MM.1S (cell line): Measurements from ENCODE around the gene PSMD11.

Experiments used
- DNase-seq: peaks from one replicate; pipeline ENCODE4 v3.0.0-alpha.2; 2015
- H2AFZ ChIP-seq: fragments of 300-600 bp; sonication (generic); 2 replicates; pipeline ENCODE4 v1.6.0; 2016; ENCODE audit warnings: antibody characterized with exemption, low read length
- H3F3A ChIP-seq: fragments of 300-600 bp; sonication (generic); 2 replicates; pipeline ENCODE4 v1.6.1; 2016; ENCODE audit warnings: mild to moderate bottlenecking, antibody characterized with exemption, low read length, moderate library complexity, mixed read lengths; ENCODE audit not compliant: insufficient read depth
- H3K27ac ChIP-seq: fragments of 300-600 bp; sonication (generic); 2 replicates; pipeline ENCODE4 v1.5.1; 2016; ENCODE audit warnings: mild to moderate bottlenecking, low read length
- H3K27me3 ChIP-seq: fragments of 300-600 bp; sonication (generic); replicated peaks from 2 replicates; pipeline ENCODE4 v1.6.0; 2016; ENCODE audit warnings: low read length; ENCODE audit not compliant: insufficient read depth
- H3K36me3 ChIP-seq: fragments of 300-600 bp; sonication (generic); replicated peaks from 2 replicates; pipeline ENCODE4 v1.6.1; 2016; ENCODE audit warnings: mild to moderate bottlenecking, low read length, mixed read lengths; ENCODE audit not compliant: insufficient read depth
- H3K4me1 ChIP-seq: fragments of 300-600 bp; sonication (generic); 2 replicates; pipeline ENCODE4 v1.6.1; 2016; ENCODE audit warnings: low read length, mixed read lengths
- H3K4me2 ChIP-seq: fragments of 300-600 bp; sonication (generic); 2 replicates; pipeline ENCODE4 v1.6.0; 2016; ENCODE audit warnings: low read depth, low read length
- H3K4me3 ChIP-seq: fragments of 300-600 bp; sonication (generic); 2 replicates; pipeline ENCODE4 v1.5.1; 2016; ENCODE audit warnings: low read length, mixed read lengths
- H3K79me2 ChIP-seq: fragments of 300-600 bp; sonication (generic); 2 replicates; pipeline ENCODE4 v1.6.1; 2016; ENCODE audit warnings: mixed run types, low read length, mixed read lengths
- H3K9ac ChIP-seq: fragments of 300-600 bp; sonication (generic); 2 replicates; pipeline ENCODE4 v1.6.1; 2016; ENCODE audit warnings: low read length, mixed read lengths
- H3K9me2 ChIP-seq: fragments of 300-600 bp; sonication (generic); replicated peaks from 2 replicates; pipeline ENCODE4 v1.6.1; 2016; ENCODE audit warnings: mild to moderate bottlenecking, low read length, mixed read lengths; ENCODE audit not compliant: insufficient read depth
- H3K9me3 ChIP-seq: fragments of 300-600 bp; sonication (generic); replicated peaks from 2 replicates; pipeline ENCODE4 v1.6.1; 2016; ENCODE audit warnings: mild to moderate bottlenecking, low read length, mixed read lengths; ENCODE audit not compliant: insufficient read depth
- H4K20me1 ChIP-seq: fragments of 300-600 bp; sonication (generic); 2 replicates; pipeline ENCODE4 v1.6.1; 2016; ENCODE audit warnings: mild to moderate bottlenecking, low read length, moderate library complexity, mixed read lengths; ENCODE audit not compliant: insufficient read depth
- EZH2 ChIP-seq: fragments of 300-600 bp; sonication (generic); optimal IDR thresholded peaks from 2 replicates; pipeline ENCODE3; 2017; ENCODE audit warnings: low read depth, mild to moderate bottlenecking, antibody characterized with exemption, low read length, mixed read lengths
- EZH2phosphoT487 ChIP-seq: fragments of 300-600 bp; sonication (generic); IDR thresholded peaks from 2 replicates; pipeline ENCODE4 v1.6.1; 2018; ENCODE audit warnings: antibody characterized with exemption, low read length
- TF ChIP-seq, protein P1 (sequence below): fragments of 300-600 bp; sonication (generic); IDR thresholded peaks from 2 replicates; pipeline ENCODE4 v1.5.1; 2016; ENCODE audit warnings: antibody characterized with exemption, low read length, mixed read lengths

Gene PSMD11

DNA sequence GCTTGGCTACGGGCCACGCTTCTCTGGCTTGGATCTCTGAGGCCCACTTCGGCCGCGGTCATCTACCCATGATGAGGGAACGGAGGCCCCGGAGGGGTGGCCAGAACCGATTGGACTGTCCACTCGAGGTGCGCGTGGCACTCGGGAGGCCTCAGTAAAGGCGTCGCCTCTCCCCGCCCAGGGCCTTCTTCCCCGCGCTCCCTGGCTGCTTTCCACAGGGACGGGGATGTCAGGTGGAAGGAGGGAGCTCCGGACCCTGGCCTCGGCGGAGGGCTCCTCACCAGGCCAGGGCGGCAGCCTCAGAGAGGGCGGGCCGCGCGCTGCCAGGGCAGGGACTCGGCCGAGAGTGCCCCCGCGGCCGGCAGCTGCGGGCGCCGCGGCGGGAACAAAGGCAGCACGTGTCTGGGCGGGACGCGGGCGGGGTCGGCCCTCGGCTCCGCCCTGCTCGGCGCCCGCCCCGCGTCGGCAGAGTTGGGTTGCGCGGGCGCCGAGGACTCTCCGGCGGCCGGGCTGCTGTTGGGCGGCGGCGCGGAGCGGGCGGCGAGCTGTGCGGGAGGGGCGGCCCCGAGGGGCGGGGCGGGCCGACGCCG, 41.9 kb downstream of the PSMD11 start:
- TF ChIP-seq EZH2 = no peak
- no peak overlapping the region for H3K9ac ChIP-seq
- no peaks in the 10 kb centered on the region for H3K9me2 ChIP-seq
- no peaks in the 10 kb centered on the region for H3K79me2 ChIP-seq
- H3K27ac ChIP-seq = no peak overlapping the region
- DNase-seq = peak; percentile 77
- H4K20me1 ChIP-seq = no peaks in the 10 kb centered on the region
- H3K4me2 ChIP-seq = peak overlapping the region; percentile 46; the same call in 1 of the 2 replicates
- H3K4me3 ChIP-seq = peak overlapping the region; percentile 41; the same call in 1 of the 2 replicates
- H3K4me1 ChIP-seq = peaks cover 33% of the 10 kb centered on the region
- H3K27me3 ChIP-seq = no peaks in the 10 kb centered on the region
- no peak overlapping the region for H2AFZ ChIP-seq
- no peaks in the 10 kb centered on the region for H3K36me3 ChIP-seq
- H3F3A ChIP-seq = peaks cover 41% of the 10 kb centered on the region
- no peaks in the 10 kb centered on the region for H3K9me3 ChIP-seq

DNA sequence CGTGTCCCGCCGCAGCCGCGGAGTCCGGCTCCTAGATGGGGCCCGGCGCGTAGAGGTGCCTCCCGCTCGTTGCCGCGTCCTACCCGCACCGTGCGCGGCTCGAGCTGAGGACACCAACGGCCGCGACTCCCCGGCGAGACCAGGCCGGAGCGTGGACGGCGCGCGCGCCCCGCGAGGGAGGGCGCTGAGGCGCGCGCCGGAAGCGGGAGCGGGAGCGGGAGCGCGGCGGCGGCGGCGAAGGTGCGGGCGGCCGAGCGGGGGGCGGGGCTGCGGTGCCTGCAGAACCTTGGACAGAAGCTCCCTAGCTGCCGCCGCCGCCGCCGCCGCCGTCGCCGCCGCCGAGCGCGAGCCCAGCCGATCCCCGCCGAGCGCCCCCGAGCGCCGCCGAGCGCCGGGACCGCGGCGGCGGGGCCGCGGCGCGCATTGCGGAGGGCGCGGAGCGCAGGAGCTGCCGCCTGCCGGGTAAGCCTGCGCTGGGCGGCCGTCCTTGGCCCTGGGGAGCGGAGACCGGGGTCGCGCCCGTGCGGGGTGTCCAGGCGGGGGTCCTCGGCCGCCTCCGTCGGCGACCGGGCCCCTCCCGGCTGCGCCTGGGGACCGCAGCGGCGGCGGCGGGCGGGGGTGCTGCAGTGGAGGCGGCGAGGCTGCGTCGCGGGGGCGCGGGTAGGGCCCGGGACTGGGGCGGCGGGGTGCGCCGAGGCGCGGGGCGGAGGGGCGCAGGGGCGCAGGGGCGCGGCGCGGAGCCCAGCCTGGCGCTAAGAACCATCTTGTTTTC, 42.6 kb downstream of the PSMD11 start, which contains the start of gene CDK5R1:
Gene CDK5R1, plus strand, starts transcription at position 293 of the 772 bp plus-strand sequence. CDS start 628 bp downstream, outside the sequence.
- peak within 1 kb of the TSS; percentile 81; the same call in 1 of the 2 replicates for H3K4me2 ChIP-seq
- H3K79me2 ChIP-seq = no peaks in the 10 kb centered on the region
- no peak within 1 kb of the TSS for H3K27ac ChIP-seq
- H3F3A ChIP-seq = peaks cover 34% of the 10 kb centered on the region
- no peaks in the 10 kb centered on the region for H3K9me3 ChIP-seq
- peak; percentile 79 for DNase-seq
- H3K4me1 ChIP-seq = peaks cover 26% of the 10 kb centered on the region
- H3K9ac ChIP-seq = no peak within 1 kb of the TSS
- H3K9me2 ChIP-seq = no peaks in the 10 kb centered on the region
- no peaks in the 10 kb centered on the region for H3K36me3 ChIP-seq
- H2AFZ ChIP-seq = no peak within 1 kb of the TSS
- peak within 1 kb of the TSS; percentile 52; the same call in 1 of the 2 replicates for H3K4me3 ChIP-seq
- TF ChIP-seq, protein P1, sequence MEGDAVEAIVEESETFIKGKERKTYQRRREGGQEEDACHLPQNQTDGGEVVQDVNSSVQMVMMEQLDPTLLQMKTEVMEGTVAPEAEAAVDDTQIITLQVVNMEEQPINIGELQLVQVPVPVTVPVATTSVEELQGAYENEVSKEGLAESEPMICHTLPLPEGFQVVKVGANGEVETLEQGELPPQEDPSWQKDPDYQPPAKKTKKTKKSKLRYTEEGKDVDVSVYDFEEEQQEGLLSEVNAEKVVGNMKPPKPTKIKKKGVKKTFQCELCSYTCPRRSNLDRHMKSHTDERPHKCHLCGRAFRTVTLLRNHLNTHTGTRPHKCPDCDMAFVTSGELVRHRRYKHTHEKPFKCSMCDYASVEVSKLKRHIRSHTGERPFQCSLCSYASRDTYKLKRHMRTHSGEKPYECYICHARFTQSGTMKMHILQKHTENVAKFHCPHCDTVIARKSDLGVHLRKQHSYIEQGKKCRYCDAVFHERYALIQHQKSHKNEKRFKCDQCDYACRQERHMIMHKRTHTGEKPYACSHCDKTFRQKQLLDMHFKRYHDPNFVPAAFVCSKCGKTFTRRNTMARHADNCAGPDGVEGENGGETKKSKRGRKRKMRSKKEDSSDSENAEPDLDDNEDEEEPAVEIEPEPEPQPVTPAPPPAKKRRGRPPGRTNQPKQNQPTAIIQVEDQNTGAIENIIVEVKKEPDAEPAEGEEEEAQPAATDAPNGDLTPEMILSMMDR = no peak
- TF ChIP-seq EZH2phosphoT487 = no peak
- TF ChIP-seq EZH2 = no peak
- no peaks in the 10 kb centered on the region for H3K27me3 ChIP-seq
- no peaks in the 10 kb centered on the region for H4K20me1 ChIP-seq

DNA sequence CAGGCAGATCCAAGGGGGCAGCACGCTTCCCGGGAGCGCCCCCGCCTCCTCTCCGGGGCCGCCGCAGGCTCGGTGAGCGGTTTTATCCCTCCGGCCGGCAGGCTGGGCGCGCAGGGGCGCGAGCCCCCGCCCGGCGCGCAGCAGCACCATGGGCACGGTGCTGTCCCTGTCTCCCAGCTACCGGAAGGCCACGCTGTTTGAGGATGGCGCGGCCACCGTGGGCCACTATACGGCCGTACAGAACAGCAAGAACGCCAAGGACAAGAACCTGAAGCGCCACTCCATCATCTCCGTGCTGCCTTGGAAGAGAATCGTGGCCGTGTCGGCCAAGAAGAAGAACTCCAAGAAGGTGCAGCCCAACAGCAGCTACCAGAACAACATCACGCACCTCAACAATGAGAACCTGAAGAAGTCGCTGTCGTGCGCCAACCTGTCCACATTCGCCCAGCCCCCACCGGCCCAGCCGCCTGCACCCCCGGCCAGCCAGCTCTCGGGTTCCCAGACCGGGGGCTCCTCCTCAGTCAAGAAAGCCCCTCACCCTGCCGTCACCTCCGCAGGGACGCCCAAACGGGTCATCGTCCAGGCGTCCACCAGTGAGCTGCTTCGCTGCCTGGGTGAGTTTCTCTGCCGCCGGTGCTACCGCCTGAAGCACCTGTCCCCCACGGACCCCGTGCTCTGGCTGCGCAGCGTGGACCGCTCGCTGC, 43.3 kb downstream of the PSMD11 start:
- Histone ChIP-seq H3K27ac (no peak overlapping the region), H3K4me1 (peaks cover 19% of the 10 kb centered on the region), H3K9me2 (no peaks in the 10 kb centered on the region), H2AFZ (no peak overlapping the region), H3K4me2 (peak overlapping the region; percentile 81; the same call in 1 of the 2 replicates), H3K36me3 (no peaks in the 10 kb centered on the region), H4K20me1 (no peaks in the 10 kb centered on the region), H3K9me3 (no peaks in the 10 kb centered on the region), H3F3A (peaks cover 26% of the 10 kb centered on the region), H3K27me3 (no peaks in the 10 kb centered on the region), H3K4me3 (peak overlapping the region; percentile 52; the same call in 1 of the 2 replicates), H3K79me2 (no peaks in the 10 kb centered on the region), H3K9ac (no peak overlapping the region)
- TF ChIP-seq EZH2 = no peak
- no peak for TF ChIP-seq EZH2phosphoT487
- TF ChIP-seq, protein P1 = no peak
- DNase-seq = no peak
